VCaP (cell line): ENCODE data around the gene SPATA31D4.
"Not testable (repeated sequence)": the region's sequence is repeated elsewhere in the genome, so short reads cannot be mapped to it uniquely, and the experiment has no call there.

Experiments
- H3K27ac ChIP-seq: fragments of 450-650 bp; 2 replicates; pipeline ENCODE4 v1.5.1; 2017
- CTCF ChIP-seq: fragments of 450-650 bp; conservative IDR thresholded peaks from 2 replicates; pipeline ENCODE4 v1.5.1; 2017; ENCODE audit warnings: mild to moderate bottlenecking, moderate library complexity

The SPATA31D4 gene

GRCh38 chr9:81915801-81916505, 12.3 kb upstream of the SPATA31D4 start:
- TF ChIP-seq CTCF, result no peak
- no peak overlapping the region for H3K27ac ChIP-seq

GRCh38 chr9:81918507-81918906, 9.7 kb upstream of the SPATA31D4 start:
- H3K27ac ChIP-seq, result not testable (repeated sequence)

- H3K27ac ChIP-seq, result not testable (repeated sequence)
Measured at GRCh38 chr9:81930147-81930546, 1.9 kb downstream of the SPATA31D4 start.

GRCh38 chr9:81933547-81933946, 5.3 kb downstream of the SPATA31D4 start:
- H3K27ac ChIP-seq, result not testable (repeated sequence)

- H3K27ac ChIP-seq, result not testable (repeated sequence)
Measured at GRCh38 chr9:81943393-81943792, 15.2 kb downstream of the SPATA31D4 start, which contains the start of gene SPATA31D3. SPATA31D3 (plus strand) TSS chr9:81943500; CDS start chr9:81943586, 86 bp downstream.

- not testable (repeated sequence) for H3K27ac ChIP-seq
Measured at GRCh38 chr9:81948650-81949049, 20.4 kb downstream of the SPATA31D4 start.

GRCh38 chr9:81953096-81953495, 24.9 kb downstream of the SPATA31D4 start:
- TF ChIP-seq CTCF, result no peak

GRCh38 chr9:81955625-81956024, 27.4 kb downstream of the SPATA31D4 start:
- H3K27ac ChIP-seq, result no peak overlapping the region
- no peak for TF ChIP-seq CTCF

More at GRCh38 chr9:81953096-81953495, 24.9 kb downstream of the SPATA31D4 start:
- H3K27ac ChIP-seq, result no peak overlapping the region

GRCh38 chr9:81964218-81965171, 36.3 kb downstream of the SPATA31D4 start:
- no peak for TF ChIP-seq CTCF
- no peak overlapping the region for H3K27ac ChIP-seq

GRCh38 chr9:81968026-81968425, 39.8 kb downstream of the SPATA31D4 start:
- H3K27ac ChIP-seq, result no peak overlapping the region
- no peak for TF ChIP-seq CTCF
